Posterior cingulate gyrus (tissue), 11 donors: ENCODE results near the gene SWT1.
"Not testable (repeated sequence)": the region's sequence is repeated elsewhere in the genome, so short reads cannot be mapped to it uniquely, and the experiment has no call there.

Source experiments
- DNase-seq, 10 donors: peaks; one replicate each; pipeline versions ENCODE4 v3.0.0 to v3.0.0-alpha.2; 2020 to 2021; ENCODE audit warnings: mixed read lengths in 3 of 10
- intact Hi-C: fragments of 100-400 bp; cut with DNase I; formaldehyde crosslinking; loops from one replicate; pipeline ENCODE4 v1.15.1; 2023

SWT1 gene

DNA sequence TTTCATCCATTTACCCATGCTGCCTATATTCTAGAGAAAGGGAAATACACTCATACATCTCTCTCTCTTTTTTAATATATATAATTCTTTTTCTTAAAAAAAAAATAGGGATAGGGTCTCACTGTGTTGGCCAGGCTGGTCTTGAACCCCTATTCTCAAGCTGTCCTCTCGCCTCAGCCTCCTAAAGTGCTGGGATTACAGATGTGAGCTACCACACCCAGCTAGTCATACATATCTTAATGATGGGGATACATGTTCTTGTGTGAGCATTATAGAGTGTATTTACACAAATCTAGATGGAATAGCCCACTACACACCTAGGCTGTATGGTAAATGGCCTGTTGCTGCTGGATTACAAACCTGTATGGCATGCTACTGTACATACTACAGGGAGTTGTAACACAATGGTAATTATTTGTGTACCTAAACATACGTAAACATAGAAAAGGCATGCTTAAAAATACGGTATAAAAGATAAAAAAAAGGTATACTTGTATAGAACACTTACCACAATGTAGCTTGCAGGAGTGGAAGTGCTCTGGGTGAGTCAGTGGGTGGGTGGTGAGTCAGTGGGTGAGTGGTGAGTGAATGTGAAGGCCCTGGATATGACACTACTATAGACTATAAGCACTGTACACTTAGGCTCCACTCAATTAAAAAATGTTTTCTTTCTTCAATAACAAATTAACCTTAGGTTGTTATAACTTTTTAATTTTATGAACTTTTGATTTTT, 87.2 kb downstream of the SWT1 start:
- no peak for DNase-seq
- intact Hi-C loops: no loop called here

DNA sequence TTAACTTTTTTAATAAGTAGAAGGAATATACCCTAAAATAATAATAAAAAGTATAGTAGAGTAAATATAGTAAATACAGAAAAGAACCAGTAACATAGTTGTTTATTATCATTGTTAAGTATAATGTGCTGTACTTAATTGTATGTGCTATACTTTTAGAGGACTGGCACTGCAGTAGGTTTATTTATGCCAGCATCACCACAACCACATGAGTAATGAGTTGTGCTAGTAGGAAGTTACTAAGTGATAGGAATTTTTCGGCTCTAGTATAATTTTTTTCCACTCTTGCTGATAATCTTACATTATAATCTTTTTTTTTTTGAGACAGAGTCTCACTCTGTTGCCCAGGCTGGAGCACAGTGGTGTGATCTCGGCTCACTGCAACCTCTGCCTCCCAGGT, 88.5 kb downstream of the SWT1 start:
- no peak for DNase-seq
- intact Hi-C loops: no loop called here

DNA sequence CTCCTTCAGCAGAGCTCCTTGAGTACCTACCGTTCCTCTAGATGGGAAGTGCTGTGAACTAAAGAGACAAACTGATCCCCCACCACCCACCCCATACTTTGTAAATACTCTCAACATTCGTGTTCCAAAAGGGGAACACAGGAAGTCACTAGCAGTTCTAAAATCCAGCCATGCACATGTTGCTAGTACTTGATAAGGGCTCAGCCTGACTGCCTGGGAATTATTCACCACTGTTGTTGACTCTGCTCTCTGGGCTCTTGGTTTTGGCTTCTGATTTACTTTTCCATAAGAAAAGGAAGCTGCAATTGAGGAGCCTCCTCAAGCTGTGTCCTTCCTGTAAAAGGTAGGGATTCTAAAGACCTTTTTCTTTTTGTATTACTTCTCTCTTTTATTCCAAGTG, 92.6 kb downstream of the SWT1 start:
- no peak for DNase-seq

GRCh38 chr1:185250063-185250462, 93.1 kb downstream of the SWT1 start:
- intact Hi-C loops: no loop called here
- DNase-seq: no peak

More for the DNA sequence above, 92.6 kb downstream of the SWT1 start:
- intact Hi-C loops: no loop called here

DNA sequence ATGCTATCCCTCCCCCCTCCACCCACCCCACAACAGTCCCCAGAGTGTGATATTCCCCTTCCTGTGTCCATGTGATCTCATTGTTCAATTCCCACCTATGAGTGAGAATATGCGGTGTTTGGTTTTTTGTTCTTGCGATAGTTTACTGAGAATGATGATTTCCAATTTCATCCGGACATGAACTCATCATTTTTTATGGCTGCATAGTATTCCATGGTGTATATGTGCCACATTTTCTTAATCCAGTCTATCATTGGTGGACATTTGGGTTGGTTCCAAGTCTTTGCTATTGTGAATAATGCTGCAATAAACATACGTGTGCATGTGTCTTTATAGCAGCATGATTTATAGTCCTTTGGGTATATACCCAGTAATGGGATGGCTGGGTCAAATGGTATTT, 95.0 kb downstream of the SWT1 start:
- DNase-seq, intact Hi-C loops: not testable (repeated sequence)

DNA sequence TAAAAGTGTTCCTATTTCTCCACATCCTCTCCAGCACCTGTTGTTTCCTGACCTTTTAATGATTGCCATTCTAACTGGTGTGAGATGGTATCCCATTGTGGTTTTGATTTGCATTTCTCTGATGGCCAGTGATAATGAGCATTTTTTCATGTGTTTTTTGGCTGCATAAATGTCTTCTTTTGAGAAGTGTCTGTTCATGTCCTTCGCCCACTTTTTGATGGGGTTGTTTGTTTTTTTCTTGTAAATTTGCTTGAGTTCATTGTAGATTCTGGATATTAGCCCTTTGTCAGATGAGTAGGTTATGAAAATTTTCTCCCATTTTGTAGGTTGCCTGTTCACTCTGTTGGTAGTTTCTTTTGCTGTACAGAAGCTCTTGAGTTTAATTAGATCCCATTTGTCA, 95.4 kb downstream of the SWT1 start:
- DNase-seq, intact Hi-C loops: not testable (repeated sequence)

- intact Hi-C loops, DNase-seq: not testable (repeated sequence)
Measured at GRCh38 chr1:185255595-185255994, 98.6 kb downstream of the SWT1 start.

GRCh38 chr1:185257116-185257949, 100.4 kb downstream of the SWT1 start:
- DNase-seq, intact Hi-C loops: not testable (repeated sequence)

DNA sequence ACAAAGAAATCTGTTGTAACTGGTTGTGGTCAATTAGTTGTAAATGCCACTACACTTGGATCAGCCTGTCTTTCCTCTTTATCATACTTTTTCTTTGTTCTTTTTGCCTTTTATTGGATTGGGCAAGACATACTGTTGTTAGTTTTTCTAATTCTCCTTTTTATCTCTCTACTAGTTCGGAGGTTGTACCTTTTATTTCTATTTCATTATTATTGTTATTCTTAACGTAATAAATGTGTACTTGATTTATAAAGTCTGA, 100.9 kb downstream of the SWT1 start:
- intact Hi-C loops: no loop called here
- no peak for DNase-seq

GRCh38 chr1:185258676-185259075, 101.7 kb downstream of the SWT1 start:
- no peak for DNase-seq
- intact Hi-C loops: no loop called here

- intact Hi-C loops: no loop called here
- DNase-seq: no peak
Measured at GRCh38 chr1:185260611-185261010, 103.6 kb downstream of the SWT1 start.

DNA sequence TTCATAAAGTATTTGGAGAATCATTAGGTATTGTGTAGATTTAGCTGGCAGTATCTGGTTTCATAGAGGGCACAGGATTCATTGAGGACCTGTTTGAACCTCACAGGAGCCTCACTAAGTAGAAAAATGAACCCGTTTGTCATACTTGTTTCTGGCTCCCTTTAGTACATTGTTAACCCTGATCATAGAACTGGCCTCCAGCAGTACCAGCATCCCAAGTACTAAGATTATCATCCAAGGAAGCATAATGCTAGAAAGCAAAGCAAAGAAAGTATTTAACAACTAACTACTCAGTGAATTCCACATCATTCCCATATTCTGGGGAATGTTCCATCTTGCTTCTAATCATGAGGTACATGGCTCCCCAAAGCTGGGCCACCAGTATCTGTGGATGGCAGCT, 105.2 kb downstream of the SWT1 start:
- DNase-seq: no peak
- intact Hi-C loops: no loop called here

GRCh38 chr1:185263292-185263691, 106.3 kb downstream of the SWT1 start:
- intact Hi-C loops: no loop called here
- DNase-seq: no peak

GRCh38 chr1:185263780-185264179, 106.8 kb downstream of the SWT1 start:
- no peak for DNase-seq
- intact Hi-C loops: no loop called here

- no peak for DNase-seq
- intact Hi-C loops: no loop called here
Measured at GRCh38 chr1:185265314-185265713, 108.3 kb downstream of the SWT1 start.

DNA sequence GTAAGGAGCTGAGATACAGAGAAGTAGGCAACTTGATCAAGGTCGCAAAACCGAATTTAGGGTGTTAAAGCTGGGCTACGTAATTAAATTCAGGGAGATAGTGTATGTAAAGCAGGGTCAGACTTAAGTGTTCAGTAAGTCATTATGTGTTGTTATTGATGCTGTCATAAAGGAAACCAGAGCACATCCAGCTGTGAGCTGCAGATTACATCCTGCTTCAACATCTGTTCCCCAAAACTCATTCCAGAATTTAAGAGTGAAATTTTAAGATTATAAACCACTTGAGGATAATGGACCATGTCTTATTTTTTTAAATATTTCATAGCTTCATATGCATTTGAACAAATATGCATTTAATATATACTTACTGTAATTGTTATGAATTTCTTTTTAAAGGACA, 110.3 kb downstream of the SWT1 start:
- no peak for DNase-seq
- intact Hi-C loops: no loop called here

- no peak for DNase-seq
- intact Hi-C loops: no loop called here
Measured at GRCh38 chr1:185267701-185268100, 110.7 kb downstream of the SWT1 start.

- DNase-seq: no peak
- intact Hi-C loops: no loop called here
Measured at GRCh38 chr1:185268352-185268751, 111.4 kb downstream of the SWT1 start.

DNA sequence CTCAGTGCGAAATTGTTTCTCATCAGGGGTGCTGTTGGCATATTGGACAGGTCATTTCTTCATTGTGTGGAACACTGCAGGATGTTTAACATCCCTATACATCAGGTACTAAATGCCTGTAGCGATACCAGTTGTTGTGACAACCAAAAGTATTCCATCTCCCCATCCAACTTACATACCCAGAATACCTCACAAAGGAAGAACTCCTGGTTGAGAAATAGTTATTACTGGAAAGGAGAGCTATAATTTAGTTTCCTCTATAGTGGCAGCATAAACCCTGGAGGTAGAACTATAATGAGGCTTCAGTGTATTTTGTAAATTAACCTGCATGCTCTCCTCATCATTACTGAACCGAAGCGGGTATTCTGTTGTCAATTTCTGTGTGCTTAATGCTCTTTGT, 115.0 kb downstream of the SWT1 start:
- intact Hi-C loops: no loop called here
- DNase-seq: no peak

DNA sequence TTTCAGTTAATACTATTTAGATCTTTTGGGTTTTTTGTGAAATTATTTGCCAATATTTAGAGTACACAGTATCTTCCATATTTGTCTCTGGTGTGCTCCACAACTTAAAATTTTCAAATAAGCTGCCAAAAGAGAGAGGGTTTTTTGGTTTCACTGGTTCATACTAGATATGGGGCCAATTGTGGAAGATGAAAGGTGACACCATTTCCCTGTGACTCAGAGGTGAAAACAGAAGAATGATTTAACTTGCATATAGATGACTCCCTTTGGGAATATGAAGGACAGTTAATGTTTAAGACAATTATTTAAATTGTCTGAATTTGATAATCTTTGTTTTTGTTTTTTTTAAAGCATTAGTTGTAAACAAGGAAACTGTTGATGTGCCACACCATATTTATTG, 122.6 kb downstream of the SWT1 start:
- intact Hi-C loops: no loop called here
- DNase-seq: no peak

GRCh38 chr1:185280589-185280988, 123.6 kb downstream of the SWT1 start:
- DNase-seq: peak in 2 of 10 donors; percentile 33 to 76
- intact Hi-C loops: no loop called here

DNA sequence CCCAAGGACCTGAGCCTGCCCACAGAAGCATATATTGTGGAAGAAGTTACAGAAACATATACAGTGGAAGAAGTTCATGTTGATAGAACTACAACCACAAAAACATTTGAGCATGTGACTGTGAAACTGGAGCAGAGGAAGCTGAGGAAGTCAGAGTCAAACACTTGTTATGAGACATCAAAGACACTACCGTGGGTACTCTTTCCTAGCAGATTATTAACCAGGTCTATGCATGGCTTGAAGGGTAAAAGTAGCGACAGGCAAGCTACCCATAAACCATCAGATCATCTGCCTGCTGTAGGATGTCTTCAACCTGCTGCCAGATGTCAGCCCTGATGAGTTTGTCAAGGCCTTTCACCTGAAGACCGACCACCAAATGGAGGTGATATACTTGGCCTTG, 124.3 kb downstream of the SWT1 start:
- no peak for DNase-seq
- intact Hi-C loops: no loop called here
